ENCODE measurements around the gene PRR14.

Gene PRR14

GRCh38 chr16:30664616-30665109, 13.9 kb downstream of the PRR14 start:
- Mint-ChIP-seq H3K36me3 (ENCODE audit: low read depth) (peaks cover 56% of the 10 kb centered on the region), H3K4me3 (no peak overlapping the region), H3K9me3 (no peaks in the 10 kb centered on the region), H3K27me3 (ENCODE audit: low read depth) (peaks cover 4% of the 10 kb centered on the region), H3K4me1 (peaks cover 30% of the 10 kb centered on the region), H3K27ac (no peak overlapping the region)
- TF ChIP-seq CTCF (IDR thresholded peaks at IDR 0.05; ENCODE audit: unreplicated experiment in 3 of 3), result no peak

GRCh38 chr16:30665155-30665829, 14.5 kb downstream of the PRR14 start:
- H3K36me3 Mint-ChIP-seq (ENCODE audit: low read depth), result peaks cover 56% of the 10 kb centered on the region
- H3K4me1 Mint-ChIP-seq, result peaks cover 30% of the 10 kb centered on the region
- no peaks in the 10 kb centered on the region for H3K9me3 Mint-ChIP-seq
- TF ChIP-seq CTCF (IDR thresholded peaks at IDR 0.05; ENCODE audit: unreplicated experiment in 3 of 3), result no peak
- no peak overlapping the region for H3K4me3 Mint-ChIP-seq
- no peak overlapping the region for H3K27ac Mint-ChIP-seq
- peaks cover 4% of the 10 kb centered on the region for H3K27me3 Mint-ChIP-seq (ENCODE audit: low read depth)

GRCh38 chr16:30665830-30666190, 15.1 kb downstream of the PRR14 start:
- H3K4me1 Mint-ChIP-seq, result peaks cover 25% of the 10 kb centered on the region
- H3K4me3 Mint-ChIP-seq, result no peak overlapping the region
- H3K9me3 Mint-ChIP-seq, result no peaks in the 10 kb centered on the region
- peaks cover 53% of the 10 kb centered on the region for H3K36me3 Mint-ChIP-seq (ENCODE audit: low read depth)
- no peak overlapping the region for H3K27ac Mint-ChIP-seq
- peaks cover 4% of the 10 kb centered on the region for H3K27me3 Mint-ChIP-seq (ENCODE audit: low read depth)
- TF ChIP-seq CTCF (IDR thresholded peaks at IDR 0.05; ENCODE audit: unreplicated experiment in 3 of 3), result no peak

- no peak overlapping the region for H3K4me3 Mint-ChIP-seq
Observed at GRCh38 chr16:30666681-30667080, 15.9 kb downstream of the PRR14 start.

GRCh38 chr16:30667361-30667905, 16.7 kb downstream of the PRR14 start:
- Mint-ChIP-seq H3K9me3 (no peaks in the 10 kb centered on the region), H3K4me1 (peaks cover 10% of the 10 kb centered on the region), H3K27me3 (ENCODE audit: low read depth) (no peaks in the 10 kb centered on the region), H3K27ac (no peak overlapping the region), H3K36me3 (ENCODE audit: low read depth) (peaks cover 45% of the 10 kb centered on the region), H3K4me3 (no peak overlapping the region)
- no peak for TF ChIP-seq CTCF (IDR thresholded peaks at IDR 0.05; ENCODE audit: unreplicated experiment in 3 of 3)

More at GRCh38 chr16:30666681-30667080, 15.9 kb downstream of the PRR14 start:
- peaks cover 47% of the 10 kb centered on the region for H3K36me3 Mint-ChIP-seq (ENCODE audit: low read depth)
- no peaks in the 10 kb centered on the region for H3K27me3 Mint-ChIP-seq (ENCODE audit: low read depth)
- peaks cover 16% of the 10 kb centered on the region for H3K4me1 Mint-ChIP-seq
- no peak for TF ChIP-seq CTCF (IDR thresholded peaks at IDR 0.05; ENCODE audit: unreplicated experiment in 3 of 3)
- H3K9me3 Mint-ChIP-seq, result no peaks in the 10 kb centered on the region
- no peak overlapping the region for H3K27ac Mint-ChIP-seq

GRCh38 chr16:30668393-30668792, 17.6 kb downstream of the PRR14 start:
- no peak for TF ChIP-seq CTCF (IDR thresholded peaks at IDR 0.05; ENCODE audit: unreplicated experiment in 3 of 3)
- H3K36me3 Mint-ChIP-seq (ENCODE audit: low read depth), result peaks cover 38% of the 10 kb centered on the region
- H3K27ac Mint-ChIP-seq, result no peak overlapping the region
- H3K9me3 Mint-ChIP-seq, result no peaks in the 10 kb centered on the region
- no peak overlapping the region for H3K4me3 Mint-ChIP-seq
- H3K27me3 Mint-ChIP-seq (ENCODE audit: low read depth), result no peaks in the 10 kb centered on the region
- H3K4me1 Mint-ChIP-seq, result peaks cover 4% of the 10 kb centered on the region

Data from nephron (organoid).